Upper lobe of left lung (tissue), 4 donors: ENCODE data around the gene RAB43.

Source experiments
- EP300 ChIP-seq, 4 donors: sonication (generic); formaldehyde crosslinking; IDR thresholded peaks; one replicate each; pipeline ENCODE4 v1.5.1; 2017; ENCODE audit warnings: antibody characterized with exemption in 4 of 4, control low read depth in 2 of 4
- POLR2A ChIP-seq, 4 donors: fragments of 450-650 bp; IDR thresholded peaks; one replicate each; pipeline ENCODE4 v1.5.1; 2016 to 2017; ENCODE audit warnings: antibody characterized with exemption in 4 of 4, mild to moderate bottlenecking in 2 of 4
- POLR2AphosphoS5 ChIP-seq, 2 donors: sonication (generic); formaldehyde crosslinking; IDR thresholded peaks; one replicate each; pipeline ENCODE4 v1.5.1; 2017; ENCODE audit warnings: antibody characterized with exemption in 2 of 2
- TF ChIP-seq, protein P1 (sequence below), 6 experiments: fragments of 450-650 bp in 4 of 6; fragments of 200-600 bp in 2 of 6; sonication (generic) in 2 of 6; IDR thresholded peaks; one replicate each; pipeline ENCODE4 v1.5.1; 2016 to 2019; ENCODE audit warnings: antibody characterized with exemption in 6 of 6

DNA sequence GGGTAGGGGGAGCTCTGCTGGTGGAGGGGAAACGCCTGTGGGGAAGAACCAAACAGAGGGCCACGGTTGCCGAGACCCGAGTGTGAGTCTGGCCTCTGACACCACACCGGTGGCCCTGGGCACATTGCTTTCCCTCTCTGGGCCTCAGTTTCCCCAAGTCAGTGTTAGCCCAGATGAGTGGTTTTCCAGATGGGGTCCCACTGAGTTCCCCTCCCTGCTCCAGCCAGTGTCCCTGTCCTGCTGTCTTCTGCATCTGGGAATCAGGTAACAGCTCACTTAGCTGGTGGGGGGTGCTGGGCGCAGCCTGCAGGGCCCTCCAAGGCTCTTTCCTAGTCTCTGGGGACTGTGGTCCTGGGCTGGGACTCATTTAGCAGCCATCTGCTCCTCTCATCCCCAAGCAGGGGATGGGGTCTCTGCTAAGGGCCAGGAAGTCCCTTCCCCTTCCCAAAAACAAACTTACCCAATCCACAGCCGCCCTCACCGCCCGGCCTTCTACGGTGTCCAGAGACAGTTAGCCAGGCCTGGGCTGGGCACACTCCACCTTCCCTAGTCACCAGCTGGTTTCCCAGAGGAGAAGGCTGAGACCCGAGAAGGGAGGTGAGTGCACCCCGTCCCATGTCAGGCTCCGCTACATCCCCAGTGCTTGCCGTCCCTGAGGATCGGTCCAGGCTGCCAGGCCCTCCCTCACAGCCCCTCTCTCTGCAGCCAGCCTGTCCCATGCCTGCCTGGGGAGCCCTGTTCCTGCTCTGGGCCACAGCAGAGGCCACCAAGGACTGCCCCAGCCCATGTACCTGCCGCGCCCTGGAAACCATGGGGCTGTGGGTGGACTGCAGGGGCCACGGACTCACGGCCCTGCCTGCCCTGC, 60.3 kb downstream of the RAB43 start:
- TF ChIP-seq, protein P1, sequence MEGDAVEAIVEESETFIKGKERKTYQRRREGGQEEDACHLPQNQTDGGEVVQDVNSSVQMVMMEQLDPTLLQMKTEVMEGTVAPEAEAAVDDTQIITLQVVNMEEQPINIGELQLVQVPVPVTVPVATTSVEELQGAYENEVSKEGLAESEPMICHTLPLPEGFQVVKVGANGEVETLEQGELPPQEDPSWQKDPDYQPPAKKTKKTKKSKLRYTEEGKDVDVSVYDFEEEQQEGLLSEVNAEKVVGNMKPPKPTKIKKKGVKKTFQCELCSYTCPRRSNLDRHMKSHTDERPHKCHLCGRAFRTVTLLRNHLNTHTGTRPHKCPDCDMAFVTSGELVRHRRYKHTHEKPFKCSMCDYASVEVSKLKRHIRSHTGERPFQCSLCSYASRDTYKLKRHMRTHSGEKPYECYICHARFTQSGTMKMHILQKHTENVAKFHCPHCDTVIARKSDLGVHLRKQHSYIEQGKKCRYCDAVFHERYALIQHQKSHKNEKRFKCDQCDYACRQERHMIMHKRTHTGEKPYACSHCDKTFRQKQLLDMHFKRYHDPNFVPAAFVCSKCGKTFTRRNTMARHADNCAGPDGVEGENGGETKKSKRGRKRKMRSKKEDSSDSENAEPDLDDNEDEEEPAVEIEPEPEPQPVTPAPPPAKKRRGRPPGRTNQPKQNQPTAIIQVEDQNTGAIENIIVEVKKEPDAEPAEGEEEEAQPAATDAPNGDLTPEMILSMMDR (IDR thresholded peaks at IDR 0.05), result no peak
- no peak for TF ChIP-seq POLR2A (IDR thresholded peaks at IDR 0.05)
- no peak for TF ChIP-seq EP300 (IDR thresholded peaks at IDR 0.05)
- TF ChIP-seq POLR2AphosphoS5 (IDR thresholded peaks at IDR 0.05), result no peak
